Measurements from ENCODE around the gene PLAU.
"Not testable (repeated sequence)": the region's sequence is repeated elsewhere in the genome, so short reads cannot be mapped to it uniquely, and the experiment has no call there.

The PLAU gene

DNA sequence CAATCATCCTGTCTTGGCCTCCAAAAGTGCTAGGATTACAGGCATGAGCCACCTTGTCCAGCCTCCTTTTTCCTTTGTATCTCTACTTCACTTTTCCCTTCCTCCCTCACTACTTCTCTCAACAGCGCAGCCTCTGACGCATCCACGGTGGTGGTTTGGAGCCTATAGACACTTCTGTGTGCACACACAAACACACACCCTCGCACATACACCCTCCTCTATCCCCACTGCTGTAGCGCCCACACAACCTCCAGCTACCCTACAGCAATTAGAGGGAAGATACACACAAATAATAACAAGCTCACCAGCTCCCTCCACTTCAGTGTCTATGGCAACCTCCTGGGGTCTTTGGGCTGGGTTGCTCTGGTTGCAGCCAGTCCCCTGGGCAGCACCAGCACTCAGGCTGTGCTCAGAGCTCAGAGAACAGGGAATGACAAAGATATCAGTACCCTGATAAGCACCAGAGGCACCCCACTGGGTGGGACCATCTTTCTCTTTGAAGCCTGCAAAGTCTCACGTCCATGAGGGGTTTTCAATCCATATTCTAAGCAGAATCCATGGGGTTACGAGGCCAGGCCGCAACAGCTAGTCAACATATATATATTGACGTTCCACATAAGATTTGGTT, 33.3 kb upstream of the PLAU start:
- no peak for DNase-seq

DNA sequence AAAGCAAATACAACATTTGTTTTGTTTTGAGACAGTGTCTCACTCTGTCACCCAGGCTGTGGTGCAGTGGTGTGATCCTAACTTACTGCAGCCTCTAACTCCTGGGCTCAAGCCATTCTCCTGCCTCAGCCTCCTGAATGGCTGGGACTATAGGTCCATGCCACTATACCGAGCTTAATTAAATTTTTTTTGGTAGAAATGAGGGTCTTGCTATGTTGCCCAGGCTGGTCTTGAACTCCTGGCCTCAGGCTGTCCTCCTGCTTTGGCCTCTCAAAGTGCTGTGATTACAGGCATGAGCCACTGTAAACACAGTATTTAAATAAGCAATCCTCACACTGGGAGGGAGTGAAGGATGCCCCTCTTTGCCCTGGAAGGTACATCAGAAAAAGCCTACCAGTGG, 32.6 kb upstream of the PLAU start:
- DNase-seq, result no peak

DNA sequence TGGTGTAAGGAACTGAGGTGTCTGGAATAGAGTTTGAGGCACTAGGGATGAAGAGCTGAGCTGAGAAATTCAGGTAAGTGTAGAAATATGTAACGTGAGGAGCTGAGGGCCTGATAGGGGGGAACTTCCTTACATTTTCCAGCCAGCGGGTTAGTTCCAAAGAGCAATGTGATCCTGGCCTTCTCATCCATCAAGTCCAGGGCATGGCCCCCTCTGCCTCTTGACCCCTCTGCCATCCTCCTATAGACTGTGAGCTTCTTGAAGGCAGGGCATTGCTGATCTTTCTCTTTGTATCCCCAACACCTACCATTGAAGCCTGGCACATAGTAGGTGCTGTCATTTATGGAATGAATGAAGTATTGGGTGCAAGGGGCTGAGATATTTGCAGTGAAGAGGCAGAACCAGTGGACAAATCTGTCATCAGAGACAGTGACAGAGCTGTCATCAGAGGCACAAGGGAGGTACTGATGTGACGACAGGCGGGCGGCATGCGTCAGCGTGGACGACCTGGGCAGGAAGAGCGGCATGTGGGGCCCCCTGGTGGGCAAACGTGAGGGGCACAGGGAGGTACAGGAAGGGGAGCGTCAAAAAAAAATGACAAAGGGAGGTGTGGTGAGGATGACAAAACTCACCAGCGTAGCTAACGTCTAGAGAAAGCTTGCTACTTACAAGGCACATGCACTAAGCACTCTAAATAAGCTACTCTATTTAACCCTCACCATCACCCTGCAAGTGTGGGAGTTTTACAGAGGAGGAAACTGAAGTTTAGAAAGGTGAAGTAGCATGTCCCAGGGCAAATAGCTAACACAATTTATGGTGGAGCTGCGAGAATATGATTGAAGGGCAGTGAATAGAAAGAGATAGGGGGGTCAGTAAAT, 31.4 kb upstream of the PLAU start:
- DNase-seq, result peak; percentile 26

DNA sequence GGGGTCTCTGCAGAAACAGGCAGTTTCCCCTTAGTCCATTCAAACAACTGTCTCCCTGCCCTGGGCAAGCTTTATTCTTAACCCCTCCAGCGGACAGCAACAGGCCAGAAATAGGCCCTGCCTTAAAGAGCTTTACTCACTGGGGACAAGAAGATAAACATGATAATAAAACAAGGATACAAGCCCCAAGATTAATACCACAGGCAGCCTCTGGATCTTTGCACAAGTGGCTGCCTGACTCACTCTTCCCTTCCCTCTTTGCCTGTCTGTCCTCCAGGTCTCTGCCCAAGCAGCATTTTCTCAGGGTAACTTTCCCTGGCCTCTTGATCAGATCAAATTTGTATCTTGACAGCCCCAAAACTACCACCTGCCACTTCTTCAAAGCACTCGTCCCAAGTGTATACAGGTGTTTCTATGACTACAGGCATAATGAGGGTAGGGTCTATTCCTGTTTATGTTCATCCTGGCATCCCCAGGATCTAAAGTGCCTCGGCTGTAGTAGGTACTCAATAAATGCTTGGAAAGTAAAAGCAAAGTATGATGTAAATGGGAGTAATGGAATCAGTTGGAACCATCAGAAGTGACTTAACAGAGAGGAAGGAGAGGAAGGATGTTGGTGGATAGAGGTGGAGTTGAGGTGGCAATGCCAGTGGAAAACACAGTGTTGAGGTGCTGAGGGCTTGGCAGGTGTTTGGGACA, 29.6 kb upstream of the PLAU start:
- no peak for DNase-seq

DNA sequence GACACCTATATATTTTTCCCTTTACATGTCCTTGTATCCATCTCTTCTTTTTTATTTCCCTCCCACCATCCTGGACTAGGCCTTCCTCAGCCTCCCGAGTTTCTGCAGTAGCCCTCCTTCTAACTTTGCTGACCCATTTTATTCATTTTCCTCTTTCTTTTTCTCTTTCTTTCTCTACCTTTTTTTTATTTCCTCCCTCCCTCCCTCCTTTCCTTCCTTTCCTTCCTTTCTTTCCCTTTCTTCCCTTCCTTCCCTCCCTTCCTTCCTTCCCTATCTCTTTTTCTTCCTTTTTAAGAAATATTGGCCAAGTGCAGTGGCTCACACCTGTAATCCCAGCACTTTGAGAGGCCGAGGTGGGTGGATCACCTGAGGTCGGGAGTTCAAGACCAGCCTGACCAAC, 26.9 kb upstream of the PLAU start:
- DNase-seq, result no peak

DNA sequence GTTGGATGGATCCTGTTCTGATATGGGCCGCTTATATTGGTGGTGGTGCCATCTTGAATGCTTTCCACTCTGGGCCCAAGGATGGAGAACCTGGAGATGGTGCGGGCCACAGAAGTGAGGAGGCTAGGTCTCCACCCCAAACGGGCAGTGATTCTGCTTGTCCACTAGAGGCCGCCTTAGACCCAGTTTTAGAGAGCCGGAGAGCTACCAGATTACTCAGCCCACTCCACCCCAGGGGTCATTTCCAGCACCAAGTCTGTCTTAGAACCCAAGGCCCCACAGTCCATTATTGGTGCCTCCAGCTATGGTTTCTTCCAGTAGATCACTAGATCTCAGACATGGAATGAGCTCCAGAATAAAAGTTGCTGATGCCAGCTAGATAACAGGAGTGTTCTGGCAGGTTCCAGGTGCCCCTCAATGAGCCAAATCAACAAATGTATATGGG, 24.8 kb upstream of the PLAU start:
- peak; percentile 65 for DNase-seq

DNA sequence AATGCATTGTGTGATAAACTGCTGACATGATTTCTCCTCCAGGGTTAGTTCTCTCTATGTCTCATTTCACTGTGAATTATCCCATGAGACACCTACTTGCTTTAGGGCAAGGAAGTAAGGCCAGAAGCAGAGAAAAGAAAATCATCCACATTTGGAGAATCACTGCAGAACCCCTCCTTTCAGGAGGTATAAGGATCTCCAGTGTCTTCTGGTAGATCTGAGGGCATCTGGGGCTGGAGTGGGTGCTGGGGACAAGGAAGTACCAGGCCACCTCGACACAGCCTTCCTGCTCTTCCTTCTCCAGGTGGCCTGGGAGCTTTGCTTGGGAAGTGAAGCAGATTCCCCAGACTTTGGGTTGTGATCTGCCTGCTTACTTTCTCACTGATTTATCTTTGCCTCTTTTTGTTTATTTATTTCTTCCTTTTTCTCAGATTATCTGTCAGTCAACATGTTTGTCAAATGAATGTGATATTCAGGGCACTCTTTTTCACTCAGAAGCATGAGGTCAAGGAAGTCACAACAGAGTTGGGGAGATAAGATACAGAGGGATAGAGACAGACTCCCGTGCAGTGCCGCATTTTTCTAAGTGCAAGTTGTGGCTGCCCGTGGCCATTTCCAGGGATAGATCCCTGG, 24.2 kb upstream of the PLAU start:
- no peak for DNase-seq

DNA sequence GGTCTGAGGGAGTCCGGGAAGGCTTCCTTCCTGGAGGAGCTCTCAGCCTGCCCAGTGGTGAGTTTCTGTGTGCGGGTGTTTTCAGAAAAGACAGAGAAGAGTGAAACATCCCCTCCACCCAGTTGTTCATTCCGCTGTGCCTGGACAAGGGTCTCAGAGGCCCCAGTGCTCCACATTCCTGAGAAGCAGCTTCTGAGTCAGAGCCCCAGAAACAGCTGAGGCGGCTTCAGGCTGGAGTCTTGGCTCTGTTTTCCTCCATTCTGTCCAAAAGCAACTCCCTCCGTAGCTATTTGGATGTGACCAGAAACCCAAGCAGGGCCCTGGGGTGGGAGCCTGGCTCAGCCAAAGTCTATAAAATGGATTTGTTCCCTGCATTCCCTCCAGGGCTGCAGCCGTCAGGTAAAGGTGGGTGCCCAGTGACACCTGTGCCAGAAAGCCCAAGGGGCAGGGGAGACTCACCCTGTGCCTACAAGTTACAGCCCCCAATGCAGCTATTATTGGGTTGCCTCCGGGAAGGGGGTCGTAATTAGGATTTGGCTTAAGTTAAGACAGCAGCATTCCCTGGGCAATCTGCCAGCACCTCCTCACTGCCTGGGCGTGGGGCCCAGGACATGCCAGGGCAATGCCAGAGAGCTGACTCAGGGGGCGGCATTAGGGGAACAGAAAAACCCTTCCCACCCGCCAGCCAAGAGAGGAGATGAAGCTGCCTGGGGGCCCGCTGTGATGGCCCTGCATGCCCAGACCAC, 23.5 kb upstream of the PLAU start:
- DNase-seq, result peak; percentile 94

DNA sequence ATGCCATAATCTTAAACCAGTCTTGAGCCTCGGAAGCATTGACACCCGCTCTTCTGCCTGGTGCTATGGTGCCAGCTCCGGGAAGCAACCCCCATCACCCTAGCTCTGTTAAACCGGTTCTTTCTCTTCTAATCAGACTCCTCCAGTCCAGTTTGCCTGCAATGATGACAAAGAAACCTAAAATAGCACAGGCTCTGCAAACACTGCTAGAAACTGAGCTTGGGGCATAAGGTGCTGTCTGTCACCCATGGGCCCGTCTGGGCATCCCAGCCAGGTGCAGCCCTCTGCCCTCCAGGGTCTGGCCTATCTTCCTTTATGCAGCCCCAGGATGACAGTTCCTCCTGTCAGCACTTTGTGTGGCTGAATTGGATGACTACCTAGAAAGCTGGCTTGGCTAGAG, 22.4 kb upstream of the PLAU start:
- DNase-seq, result no peak

DNA sequence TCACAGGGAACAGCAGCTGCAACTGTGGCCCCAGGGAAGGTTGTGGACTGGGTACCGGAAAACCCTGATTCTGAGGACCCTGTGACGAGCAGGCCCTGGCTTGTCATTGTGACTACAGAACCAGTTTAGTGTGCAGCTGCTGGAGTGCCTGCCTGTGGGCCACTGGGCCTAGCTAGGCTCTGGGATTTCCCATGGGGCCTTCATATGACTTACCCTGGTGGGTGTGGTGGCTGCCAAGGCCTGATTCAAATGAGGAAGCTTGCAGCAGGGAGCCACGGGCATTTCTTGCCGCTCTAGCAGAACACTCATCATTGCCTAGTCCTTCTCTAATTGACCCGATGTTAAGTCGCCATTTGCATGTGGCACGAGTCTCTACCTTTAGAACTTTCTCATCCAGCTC, 21.9 kb upstream of the PLAU start:
- DNase-seq, result peak; percentile 76

DNA sequence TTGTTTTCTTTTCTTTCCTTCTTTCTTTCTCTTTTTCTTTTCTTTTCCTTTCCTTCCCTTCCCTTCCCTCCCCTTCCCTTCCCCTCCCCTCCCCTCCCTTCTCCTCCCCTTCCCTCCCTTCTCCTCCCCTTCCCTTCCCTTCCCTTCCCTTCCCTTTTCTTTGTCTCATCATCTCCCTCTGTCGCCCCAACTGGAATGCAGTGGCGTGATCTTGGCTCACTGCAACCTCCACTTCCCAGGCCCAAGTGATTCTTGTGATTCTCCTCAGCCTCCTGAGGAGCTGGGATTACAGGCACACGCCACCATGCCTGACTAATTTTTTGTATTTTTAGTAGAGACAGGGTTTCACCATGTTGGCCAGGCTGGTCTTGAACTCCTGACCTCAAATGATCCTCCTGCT, 21.5 kb upstream of the PLAU start:
- not testable (repeated sequence) for DNase-seq

DNA sequence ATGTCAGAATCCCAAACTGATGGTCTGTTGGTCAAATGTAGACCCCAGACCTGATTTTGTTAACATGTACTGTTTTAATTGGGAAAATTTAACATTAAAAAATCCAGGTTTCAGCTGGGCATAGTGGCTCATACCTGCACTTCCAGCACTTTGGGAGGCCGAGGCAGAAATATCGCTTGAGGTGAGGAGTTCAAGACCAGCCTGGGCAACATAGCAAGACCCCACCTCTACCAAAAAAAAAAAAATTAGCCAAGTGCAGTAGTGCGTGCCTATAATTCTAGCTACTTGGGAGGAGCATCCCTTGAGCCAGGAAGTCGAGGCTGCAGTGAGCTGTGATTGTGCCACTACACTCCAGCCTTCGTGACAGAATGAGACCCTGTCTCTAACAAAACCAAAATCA, 20.7 kb upstream of the PLAU start:
- no peak for DNase-seq

DNA sequence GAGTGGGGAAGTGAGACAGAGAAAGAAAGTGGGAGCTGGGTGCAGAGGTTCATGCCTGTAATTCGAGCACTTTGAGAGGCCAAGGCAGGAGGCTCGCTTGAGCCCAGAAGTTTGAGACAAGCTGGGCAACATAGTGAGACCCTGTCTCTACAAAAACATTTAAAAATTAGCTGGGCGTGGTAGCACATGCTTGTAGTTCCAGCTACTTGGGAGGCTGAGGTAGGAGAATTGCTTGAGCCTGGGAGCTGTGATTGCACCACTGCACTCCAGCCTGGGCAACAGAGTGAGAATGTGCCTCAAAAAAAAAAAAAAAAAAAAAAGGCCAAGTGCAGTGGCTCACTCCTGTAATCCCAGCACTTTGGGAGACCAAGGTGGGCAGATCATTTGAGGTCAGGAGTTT, 20.1 kb upstream of the PLAU start:
- DNase-seq, result not testable (repeated sequence)

DNA sequence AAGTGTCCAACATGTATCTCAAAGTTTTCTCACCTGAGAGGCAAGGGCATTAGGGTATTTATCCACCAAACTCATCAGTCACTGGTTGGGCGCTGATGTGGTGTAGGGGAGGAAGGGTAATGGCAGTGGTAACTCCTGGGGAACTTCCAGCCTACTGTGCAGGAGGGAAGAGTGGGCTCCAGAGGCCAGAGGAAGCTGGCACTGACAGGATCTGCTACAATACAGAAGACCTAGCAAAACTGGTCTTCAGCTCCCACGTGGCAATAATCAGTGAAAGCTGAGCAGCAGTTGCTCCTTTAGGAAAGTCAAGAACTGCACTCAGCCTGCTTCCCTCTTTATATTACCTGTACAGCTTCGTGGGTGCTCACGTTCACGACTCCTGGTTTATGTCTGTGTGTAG, 19.4 kb upstream of the PLAU start:
- no peak for DNase-seq

DNA sequence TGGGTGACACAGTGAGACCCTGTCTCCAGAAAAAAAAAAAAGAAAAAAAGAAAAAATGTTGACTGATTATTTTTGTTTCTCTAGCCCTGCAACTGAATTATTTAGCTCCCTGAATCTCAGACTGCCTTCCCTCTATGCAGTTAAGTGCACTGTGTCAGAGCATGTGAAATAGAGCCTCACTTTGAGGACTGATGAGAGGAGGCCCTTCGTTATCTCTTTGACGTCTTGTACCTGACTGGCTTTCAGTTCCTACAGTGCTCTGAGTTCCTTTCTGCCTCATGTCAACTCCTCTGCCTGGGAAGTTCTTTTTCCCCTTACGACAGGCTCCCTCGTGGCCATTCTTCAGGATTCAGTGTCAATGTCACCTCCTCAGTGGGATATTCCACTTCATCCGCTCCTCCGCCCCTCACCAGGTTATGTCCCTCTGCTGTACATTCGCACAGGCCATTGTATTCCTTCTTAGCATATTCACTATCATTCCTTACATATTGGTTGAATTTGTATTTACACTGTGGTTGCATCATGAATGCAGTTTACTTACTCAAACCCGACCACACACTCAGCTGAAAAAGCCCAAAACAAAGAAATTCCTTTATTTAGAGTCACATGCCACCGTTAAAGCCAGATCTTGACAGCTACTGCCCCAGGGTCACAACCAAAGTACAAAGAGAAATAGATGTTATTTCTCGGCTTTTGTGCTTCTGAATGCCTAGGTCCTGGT, 18.5 kb upstream of the PLAU start:
- DNase-seq, result no peak

DNA sequence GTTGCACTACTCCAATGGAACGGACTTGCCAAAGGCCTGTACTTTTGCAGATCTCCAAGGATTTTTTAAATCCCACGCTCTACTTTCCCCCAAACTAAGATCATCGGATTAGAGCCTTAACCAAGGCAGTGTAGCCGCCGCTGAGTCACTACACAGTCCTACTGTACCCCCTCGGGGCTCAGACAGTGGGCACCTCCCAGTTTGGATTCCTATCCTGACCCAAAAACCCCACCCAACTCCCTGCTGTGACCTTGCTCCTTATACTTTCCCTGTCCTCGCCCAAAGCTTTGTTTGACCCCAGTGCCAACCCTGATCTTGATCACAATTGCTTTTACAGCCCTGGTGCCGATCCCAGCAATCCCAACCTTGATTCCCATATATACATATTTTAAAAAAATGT, 17.5 kb upstream of the PLAU start:
- no peak for DNase-seq

DNA sequence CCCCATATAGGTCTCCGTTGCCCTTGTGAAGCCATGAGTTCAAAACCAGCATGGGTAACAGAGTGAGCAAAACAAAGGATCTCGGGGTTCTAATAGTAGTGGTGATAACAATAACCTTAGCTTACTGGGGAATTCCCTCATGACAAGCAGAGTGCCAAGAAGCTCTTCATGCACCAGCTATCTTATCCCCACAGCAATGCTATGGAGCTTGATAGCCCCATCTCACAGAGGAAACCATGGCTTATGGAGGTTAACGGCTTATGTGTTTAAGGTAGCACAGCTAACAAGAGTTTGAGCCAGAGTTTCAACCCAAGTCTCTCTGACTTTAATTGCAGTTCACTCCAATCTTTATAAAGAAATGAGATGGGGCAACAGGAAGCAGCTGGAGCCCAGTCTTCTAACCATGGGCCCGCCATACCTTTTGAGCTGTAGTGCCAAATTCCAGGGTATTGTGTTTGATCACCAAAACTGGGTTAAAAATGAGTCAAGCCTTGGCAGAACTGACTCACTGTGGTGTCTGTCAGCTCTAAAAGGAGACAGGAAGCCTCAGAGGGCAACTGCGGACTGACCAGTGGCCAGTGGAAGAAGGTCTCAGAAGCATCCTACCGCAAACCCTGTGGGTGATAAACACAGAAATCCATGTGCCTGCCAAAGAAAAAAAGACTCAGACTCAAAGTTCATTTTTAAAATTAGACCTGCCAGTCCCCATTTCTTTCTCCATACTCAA, 16.5 kb upstream of the PLAU start:
- DNase-seq, result peak; percentile 90

DNA sequence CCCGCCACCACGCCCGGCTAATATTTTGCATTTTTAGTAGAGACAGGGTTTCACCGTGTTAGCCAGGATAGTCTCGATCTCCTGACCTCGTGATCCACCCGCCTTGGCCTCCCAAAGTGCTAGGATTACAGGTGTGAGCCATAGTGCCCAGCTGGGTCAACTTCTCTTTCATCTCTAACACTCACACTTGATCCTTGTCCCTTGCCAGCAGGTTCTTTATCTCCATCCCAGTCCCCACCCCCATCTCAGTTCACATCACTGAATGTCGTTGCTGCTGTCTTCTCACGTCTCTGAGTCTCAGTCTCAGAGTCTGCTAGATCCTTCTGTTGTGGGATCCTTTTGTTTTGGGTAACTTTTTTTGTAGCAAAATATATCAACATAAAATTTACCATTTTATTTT, 15.6 kb upstream of the PLAU start:
- not testable (repeated sequence) for DNase-seq

DNA sequence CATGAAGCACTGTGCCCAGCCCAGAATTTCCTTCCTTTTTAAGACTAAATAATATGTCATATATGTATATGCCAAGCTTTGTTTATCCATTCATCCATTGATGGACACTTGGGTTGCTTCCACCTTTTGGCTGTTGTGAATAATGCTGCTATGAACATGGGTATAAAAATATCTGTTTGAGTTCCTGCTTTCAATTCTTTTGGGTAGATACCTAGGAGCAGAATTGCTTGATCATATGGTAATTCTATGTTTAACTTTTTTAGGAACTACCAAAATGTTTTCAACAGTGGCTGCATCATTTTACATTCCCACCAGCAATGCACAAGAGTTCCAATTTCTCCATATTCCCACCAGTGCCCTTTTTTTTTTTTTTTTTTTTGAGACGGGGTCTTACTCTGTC, 13.2 kb upstream of the PLAU start:
- no peak for DNase-seq

DNA sequence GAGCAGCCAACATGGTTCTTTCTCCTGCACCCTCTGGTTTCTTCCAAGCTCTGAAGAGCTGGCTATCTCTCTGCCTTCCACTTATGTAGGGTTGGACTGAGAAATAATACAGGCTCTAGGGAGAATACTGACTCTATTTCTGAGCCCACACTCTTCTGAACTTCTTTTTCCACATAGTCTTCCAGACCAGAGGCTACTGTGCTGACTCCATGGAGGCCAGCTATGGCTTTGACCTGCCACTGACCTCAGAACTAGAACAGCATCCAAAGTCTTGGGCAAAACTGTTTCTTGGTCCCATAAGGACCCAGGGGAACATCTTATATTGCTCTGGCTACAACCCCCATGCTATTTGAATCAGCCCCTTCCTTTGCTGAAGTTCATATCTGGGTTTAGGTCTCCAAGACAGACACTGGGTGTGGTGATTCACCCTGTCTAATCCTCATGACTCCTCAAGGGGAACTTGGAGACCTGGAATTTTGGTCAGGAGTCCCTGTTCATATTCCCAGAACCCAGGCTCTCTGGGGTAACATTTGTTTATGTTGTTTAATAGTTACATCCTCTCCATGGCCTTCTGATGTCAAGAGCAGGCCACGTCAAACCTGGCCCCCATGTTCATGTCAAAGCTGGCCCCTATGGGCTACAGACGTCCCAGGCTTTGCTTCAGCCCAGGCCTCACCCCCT, 12.1 kb upstream of the PLAU start:
- DNase-seq, result peak; percentile 41

DNA sequence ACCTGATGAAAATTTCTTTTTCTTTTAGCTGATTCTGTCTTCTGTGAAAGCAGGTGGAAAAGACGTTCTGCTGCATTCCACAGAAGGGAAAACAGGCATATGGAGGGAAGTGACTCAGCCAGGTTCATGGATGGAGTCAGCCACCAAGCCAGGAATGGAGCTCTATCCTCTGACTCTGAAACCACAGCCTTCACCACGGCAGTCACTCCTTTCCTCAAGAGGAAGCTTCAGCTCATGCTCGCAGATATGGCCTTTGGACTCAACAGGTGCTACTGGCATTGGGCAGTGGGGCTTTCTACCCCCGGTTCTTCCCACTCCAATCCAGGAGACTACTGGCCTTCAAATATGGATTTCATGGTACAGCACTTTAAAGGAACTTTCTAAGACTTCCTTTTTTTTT, 11.5 kb upstream of the PLAU start:
- DNase-seq, result peak; percentile 96

Data from NCI-H226 (cell line).